Lower leg skin (tissue), 4 donors: ENCODE data around the gene CFAP69. TPM values are rescaled to one million over a fixed set of nuclear protein-coding genes. Genes with fewer than 3 reads are reported as not detected.

Experiments
- DNase-seq, 2 donors: peaks; one replicate each; pipeline ENCODE4 v3.0.0-alpha.2; 2019; ENCODE audit warnings: low spot score in 2 of 2
- H3K4me3 ChIP-seq: fragments of 200-600 bp; sonication (generic); 2 replicates; pipeline ENCODE4 v1.5.1; 2017; ENCODE audit warnings: mild to moderate bottlenecking, low read depth; ENCODE audit not compliant: poor library complexity, severe bottlenecking
- CTCF ChIP-seq, 3 donors: fragments of 450-650 bp; IDR thresholded peaks; one replicate each; pipeline ENCODE4 v1.5.1; 2016; ENCODE audit warnings: antibody characterized with exemption in 3 of 3, mild to moderate bottlenecking in 3 of 3, moderate library complexity in 2 of 3
- POLR2A ChIP-seq, 2 donors: fragments of 450-650 bp; IDR thresholded peaks; one replicate each; pipeline ENCODE4 v1.6.1; 2016 to 2017; ENCODE audit warnings: antibody characterized with exemption in 2 of 2, mild to moderate bottlenecking in 1 of 2, moderate library complexity in 1 of 2
- WGBS, 2 donors: methylation state at CpG; one replicate each; pipeline ENCODE4 v1.1.5; 2018; 5-methylcytosine and 5-hydroxymethylcytosine counted together
- intact Hi-C: fragments of 100-400 bp; cut with DNase I; formaldehyde crosslinking; loops from one replicate; pipeline ENCODE4 v1.15.0; 2023; ENCODE audit warnings: low total_unique reads
- total RNA-seq, 4 donors: library from RNA; depleted of rRNA; stranded (reverse); fragments of >200 nt; gene quantifications; one replicate each; pipeline ENCODE4 v1.1.0, GENCODE V29; 2016

CFAP69 gene
- total RNA-seq, 4 donors from 2014 or later, result 1.3 to 3.7 (median 3.4) TPM

DNA sequence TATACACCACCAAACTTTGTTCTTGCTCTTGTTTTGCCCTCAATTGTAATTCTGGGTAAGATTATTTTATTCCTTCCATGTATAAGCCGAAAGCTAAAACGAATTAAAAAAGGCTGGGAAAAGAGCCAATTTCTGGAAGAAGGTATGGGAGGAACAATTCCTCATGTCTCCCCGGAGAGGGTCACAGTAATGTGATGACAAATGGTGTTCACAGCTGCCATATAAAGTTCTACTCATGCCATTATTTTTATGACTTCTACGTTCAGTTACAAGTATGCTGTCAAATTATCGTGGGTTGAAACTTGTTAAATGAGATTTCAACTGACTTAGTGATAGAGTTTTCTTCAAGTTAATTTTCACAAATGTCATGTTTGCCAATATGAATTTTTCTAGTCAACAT, 12.5 kb upstream of the CFAP69 start:
- DNase-seq, result no peak
- TF ChIP-seq POLR2A (IDR thresholded peaks at IDR 0.05) (no peak), CTCF (IDR thresholded peaks at IDR 0.05) (no peak)
- no peak overlapping the region for H3K4me3 ChIP-seq
- intact Hi-C loops, result no loop called here
- WGBS, 2 donors, result 48 to 56% methylated on average over 5 of the region's 5 CpGs

DNA sequence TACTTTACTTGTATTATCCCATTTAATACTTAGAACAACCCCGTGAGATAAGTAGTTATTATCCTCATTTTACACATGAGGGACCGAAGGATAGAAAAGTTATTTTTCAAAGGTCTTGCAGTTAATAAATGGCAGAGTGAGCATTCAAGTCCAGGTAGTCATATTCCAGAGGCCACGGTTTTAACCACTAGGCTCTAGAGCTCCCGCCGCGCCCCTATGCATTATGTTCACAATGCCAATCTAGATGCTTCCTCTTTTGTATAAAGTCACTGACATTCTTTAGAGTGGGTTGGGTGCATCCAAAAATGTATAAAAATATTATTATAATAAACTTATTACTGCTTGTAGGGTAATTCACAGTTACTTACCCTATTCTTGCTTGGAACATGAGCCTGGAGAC, 11.4 kb upstream of the CFAP69 start:
- intact Hi-C loops, result no loop called here
- TF ChIP-seq POLR2A (IDR thresholded peaks at IDR 0.05) (no peak), CTCF (IDR thresholded peaks at IDR 0.05) (no peak)
- no peak overlapping the region for H3K4me3 ChIP-seq
- DNase-seq, result no peak
- WGBS, 2 donors, result 94% methylated on average over 6 of the region's 6 CpGs

DNA sequence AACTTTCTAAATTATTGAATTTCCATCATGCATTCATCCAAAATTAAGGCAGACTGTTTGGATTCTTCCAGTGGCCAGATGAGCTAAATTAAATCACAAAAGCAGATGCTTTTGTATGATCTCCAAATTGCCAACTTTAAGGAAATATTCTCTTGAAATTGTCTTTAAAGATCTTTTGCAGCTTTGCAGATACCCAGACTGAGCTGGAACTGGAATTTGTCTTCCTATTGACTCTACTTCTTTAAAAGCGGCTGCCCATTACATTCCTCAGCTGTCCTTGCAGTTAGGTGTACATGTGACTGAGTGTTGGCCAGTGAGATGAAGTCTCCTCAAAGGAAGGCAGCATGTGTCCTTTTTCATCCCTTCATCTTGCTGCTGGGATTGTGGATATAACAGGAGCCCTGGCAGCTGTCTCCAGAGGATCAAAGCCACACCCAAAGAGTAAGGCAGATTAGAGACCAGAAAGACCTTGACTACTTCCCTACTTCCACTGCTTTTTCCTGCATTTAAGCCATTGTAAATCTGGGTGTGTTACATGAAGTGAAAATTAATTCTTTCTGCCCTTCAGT, 8.2 kb upstream of the CFAP69 start:
- intact Hi-C loops, result no loop called here
- H3K4me3 ChIP-seq, result no peak overlapping the region
- TF ChIP-seq CTCF (IDR thresholded peaks at IDR 0.05), result no peak
- no peak for DNase-seq
- WGBS, 2 donors, result 76 to 79% methylated on average over 1 of the region's 1 CpG

- H3K4me3 ChIP-seq, result no peak overlapping the region
- intact Hi-C loops, result no loop called here
- DNase-seq, result no peak
- TF ChIP-seq CTCF (IDR thresholded peaks at IDR 0.05) (no peak), POLR2A (IDR thresholded peaks at IDR 0.05) (no peak)
- WGBS, 2 donors, result 97% methylated on average over 2 of the region's 2 CpGs
Measured at GRCh38 chr7:90238022-90238421, 7.0 kb upstream of the CFAP69 start.

- intact Hi-C loops, result no loop called here
- no peak for TF ChIP-seq POLR2A (IDR thresholded peaks at IDR 0.05)
- no peak for TF ChIP-seq CTCF (IDR thresholded peaks at IDR 0.05)
- 74 to 93% methylated on average over 1 of the region's 1 CpG for WGBS, 2 donors
- no peak overlapping the region for H3K4me3 ChIP-seq
- no peak for DNase-seq
Measured at GRCh38 chr7:90238583-90238982, 6.4 kb upstream of the CFAP69 start.

GRCh38 chr7:90239050-90239449, 5.9 kb upstream of the CFAP69 start:
- DNase-seq, result no peak
- intact Hi-C loops, result no loop called here
- no peak overlapping the region for H3K4me3 ChIP-seq
- 64 to 73% methylated on average over 3 of the region's 3 CpGs for WGBS, 2 donors
- TF ChIP-seq CTCF (IDR thresholded peaks at IDR 0.05) (no peak), POLR2A (IDR thresholded peaks at IDR 0.05) (no peak)
